Panc1 (cell line): ENCODE data around the gene MIPEP. TPM values are rescaled to one million over a fixed set of nuclear protein-coding genes. Genes with fewer than 3 reads are reported as not detected.

Experiments used
- ATAC-seq: fragments of 200-7000 bp; cut with Tn5 transposase; 2 replicates; pipeline ENCODE4 v1.9.1; 2020; ENCODE audit warnings: mild to moderate bottlenecking, moderate library complexity
- BruUV-seq: library from RNA; stranded (reverse); fragments of 400-500 nt; replicated peaks from 2 replicates; lab custom pipeline; 2021; lab: Mats Ljungman, UMichigan
- CTCF ChIA-PET: fragments of 300-600 bp; sonication (Branson Sonifier 250); formaldehyde crosslinking; loops from one replicate; lab custom pipeline; 2022; ENCODE audit warnings: antibody characterized with exemption; lab: Charles Lee
- POLR2A ChIA-PET: fragments of 300-600 bp; sonication (Branson Sonifier 250); formaldehyde crosslinking; loops from one replicate; lab custom pipeline; 2022; ENCODE audit warnings: antibody characterized with exemption; lab: Charles Lee
- DNase-seq: peaks from one replicate; pipeline ENCODE4 v3.0.0-alpha.2; 2010; ENCODE audit warnings: low read depth, low spot score
- H3K27ac ChIP-seq: 2 replicates; pipeline ENCODE4 v1.5.1; 2011; ENCODE audit warnings: mild to moderate bottlenecking, low read length, inconsistent platforms
- H3K27me3 ChIP-seq: fragments of 200-500 bp; sonication (Bioruptor generic); 2 replicates; pipeline ENCODE4 v1.6.0; 2014; ENCODE audit warnings: low read length, inconsistent platforms; ENCODE audit not compliant: control insufficient read depth, insufficient read depth
- H3K36me3 ChIP-seq: fragments of 200-500 bp; sonication (Bioruptor generic); 2 replicates; pipeline ENCODE4 v1.5.1; 2014; ENCODE audit warnings: inconsistent platforms, mild to moderate bottlenecking, low read length, moderate library complexity; ENCODE audit not compliant: control insufficient read depth, insufficient read depth
- H3K4me1 ChIP-seq: 2 replicates; pipeline ENCODE4 v1.5.1; 2011; ENCODE audit warnings: inconsistent platforms, mild to moderate bottlenecking, low read length, moderate library complexity; ENCODE audit not compliant: control insufficient read depth, insufficient read depth
- H3K4me3 ChIP-seq, 2 experiments: 2 replicates each; pipeline ENCODE4 v1.5.1; 2011 to 2012; ENCODE audit warnings: low read depth in 2 of 2, low read length in 2 of 2, mild to moderate bottlenecking in 2 of 2, inconsistent platforms in 1 of 2, moderate library complexity in 1 of 2
- H3K9me3 ChIP-seq: fragments of 200-500 bp; sonication (Bioruptor generic); 2 replicates; pipeline ENCODE4 v1.5.1; 2014; ENCODE audit warnings: low read depth, mild to moderate bottlenecking, inconsistent platforms, low read length, moderate library complexity; ENCODE audit not compliant: control insufficient read depth, insufficient read depth
- CTCF ChIP-seq: fragments of 450-650 bp; IDR thresholded peaks from 2 replicates; pipeline ENCODE4 v1.5.1; 2017; ENCODE audit warnings: mild to moderate bottlenecking
- POLR2AphosphoS5 ChIP-seq: IDR thresholded peaks from 2 replicates; pipeline ENCODE4 v1.6.1; 2012; ENCODE audit warnings: mild to moderate bottlenecking, low read depth, low read length, moderate library complexity
- SIN3A ChIP-seq: IDR thresholded peaks from 2 replicates; pipeline ENCODE4 v1.6.1; 2012; ENCODE audit warnings: low read depth, mild to moderate bottlenecking, low read length, moderate library complexity, borderline replicate concordance; ENCODE audit not compliant: insufficient read depth
- TCF7L2 ChIP-seq: IDR thresholded peaks from 2 replicates; pipeline ENCODE4 v1.6.1; 2011; ENCODE audit warnings: mild to moderate bottlenecking, low read depth, low read length, inconsistent platforms
- in situ Hi-C: cut with HindIII; loops from 2 replicates; pipeline ENCODE4 v1.10.0; 2016; ENCODE audit warnings: low sequenced_read_pairs, low pct_unique_long_range_greater_than_20kb
- intact Hi-C: fragments of 100-400 bp; cut with micrococcal nuclease; formaldehyde crosslinking; loops from one replicate; pipeline ENCODE4 v1.10.0; 2022; ENCODE audit not compliant: unreplicated experiment
- total RNA-seq: library from RNA; stranded (reverse); gene quantifications from one replicate; pipeline ENCODE4 v1.2.1, GENCODE V29; 2021; ENCODE audit not compliant: unreplicated experiment
- TF ChIP-seq, protein P1 (sequence below), 2 experiments: IDR thresholded peaks; 2 replicates each; pipeline ENCODE4 v1.6.1; 2011 to 2012; ENCODE audit warnings: low read depth in 2 of 2, control low read depth in 1 of 2, low read length in 1 of 2, mild to moderate bottlenecking in 1 of 2, moderate library complexity in 1 of 2; ENCODE audit not compliant: insufficient read depth in 1 of 2

MIPEP gene
- total RNA-seq, 1 experiment from 2014 or later, result 13.8 TPM

- in situ Hi-C loops (no loop called here), intact Hi-C loops (no loop called here)
- POLR2A ChIA-PET, result no interaction called here
- no peaks in the 10 kb centered on the region for H3K4me1 ChIP-seq
- H3K27me3 ChIP-seq, result no peaks in the 10 kb centered on the region
- H3K36me3 ChIP-seq, result no peaks in the 10 kb centered on the region
- DNase-seq (no peak), ATAC-seq (no peak)
- no peak overlapping the region for H3K27ac ChIP-seq
- H3K9me3 ChIP-seq, result no peaks in the 10 kb centered on the region
- TF ChIP-seq POLR2AphosphoS5 (no peak), SIN3A (no peak)
- no TSS peak for BruUV-seq
- CTCF ChIA-PET, result no interaction called here
- H3K4me3 ChIP-seq, result no peak overlapping the region
These were observed 60.3 kb downstream of the MIPEP start for GRCh38 chr13:23828866-23829265.

- H3K27ac ChIP-seq, result no peak overlapping the region
- intact Hi-C loops (no loop called here), in situ Hi-C loops (no loop called here)
- no peaks in the 10 kb centered on the region for H3K36me3 ChIP-seq
- TF ChIP-seq POLR2AphosphoS5, result no peak
- TF ChIP-seq TCF7L2, result no peak
- TF ChIP-seq SIN3A, result no peak
- no peak for TF ChIP-seq CTCF
- TF ChIP-seq, protein P1, sequence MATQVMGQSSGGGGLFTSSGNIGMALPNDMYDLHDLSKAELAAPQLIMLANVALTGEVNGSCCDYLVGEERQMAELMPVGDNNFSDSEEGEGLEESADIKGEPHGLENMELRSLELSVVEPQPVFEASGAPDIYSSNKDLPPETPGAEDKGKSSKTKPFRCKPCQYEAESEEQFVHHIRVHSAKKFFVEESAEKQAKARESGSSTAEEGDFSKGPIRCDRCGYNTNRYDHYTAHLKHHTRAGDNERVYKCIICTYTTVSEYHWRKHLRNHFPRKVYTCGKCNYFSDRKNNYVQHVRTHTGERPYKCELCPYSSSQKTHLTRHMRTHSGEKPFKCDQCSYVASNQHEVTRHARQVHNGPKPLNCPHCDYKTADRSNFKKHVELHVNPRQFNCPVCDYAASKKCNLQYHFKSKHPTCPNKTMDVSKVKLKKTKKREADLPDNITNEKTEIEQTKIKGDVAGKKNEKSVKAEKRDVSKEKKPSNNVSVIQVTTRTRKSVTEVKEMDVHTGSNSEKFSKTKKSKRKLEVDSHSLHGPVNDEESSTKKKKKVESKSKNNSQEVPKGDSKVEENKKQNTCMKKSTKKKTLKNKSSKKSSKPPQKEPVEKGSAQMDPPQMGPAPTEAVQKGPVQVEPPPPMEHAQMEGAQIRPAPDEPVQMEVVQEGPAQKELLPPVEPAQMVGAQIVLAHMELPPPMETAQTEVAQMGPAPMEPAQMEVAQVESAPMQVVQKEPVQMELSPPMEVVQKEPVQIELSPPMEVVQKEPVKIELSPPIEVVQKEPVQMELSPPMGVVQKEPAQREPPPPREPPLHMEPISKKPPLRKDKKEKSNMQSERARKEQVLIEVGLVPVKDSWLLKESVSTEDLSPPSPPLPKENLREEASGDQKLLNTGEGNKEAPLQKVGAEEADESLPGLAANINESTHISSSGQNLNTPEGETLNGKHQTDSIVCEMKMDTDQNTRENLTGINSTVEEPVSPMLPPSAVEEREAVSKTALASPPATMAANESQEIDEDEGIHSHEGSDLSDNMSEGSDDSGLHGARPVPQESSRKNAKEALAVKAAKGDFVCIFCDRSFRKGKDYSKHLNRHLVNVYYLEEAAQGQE (IDR thresholded peaks at IDR 0.05; ENCODE audit: insufficient read depth in 1 of 2, low read depth in 2 of 2, low read length in 1 of 2), result no peak
- BruUV-seq, result no TSS peak
- ChIA-PET CTCF (no interaction called here), POLR2A (no interaction called here)
- H3K4me3 ChIP-seq, result no peak overlapping the region
- DNase-seq, result no peak
- ATAC-seq, result no peak
- no peaks in the 10 kb centered on the region for H3K27me3 ChIP-seq
- no peaks in the 10 kb centered on the region for H3K9me3 ChIP-seq
- H3K4me1 ChIP-seq, result no peaks in the 10 kb centered on the region
These were observed 61.1 kb downstream of the MIPEP start for GRCh38 chr13:23828086-23828485.

GRCh38 chr13:23825179-23825578 is 64.0 kb downstream of the MIPEP start:
- DNase-seq, result no peak
- POLR2A ChIA-PET, result no interaction called here
- CTCF ChIA-PET, result no interaction called here
- ATAC-seq, result no peak
- H3K4me1 ChIP-seq, result no peaks in the 10 kb centered on the region
- no peak for TF ChIP-seq CTCF
- no peak for TF ChIP-seq SIN3A
- TF ChIP-seq, protein P1 (IDR thresholded peaks at IDR 0.05; ENCODE audit: insufficient read depth in 1 of 2, low read depth in 2 of 2, low read length in 1 of 2), result no peak
- TF ChIP-seq POLR2AphosphoS5, result no peak
- TF ChIP-seq TCF7L2, result no peak
- intact Hi-C loops (no loop called here), in situ Hi-C loops (no loop called here)
- no peak overlapping the region for H3K27ac ChIP-seq
- H3K4me3 ChIP-seq, result no peak overlapping the region
- BruUV-seq, result no TSS peak
- H3K9me3 ChIP-seq, result no peaks in the 10 kb centered on the region
- no peaks in the 10 kb centered on the region for H3K36me3 ChIP-seq
- no peaks in the 10 kb centered on the region for H3K27me3 ChIP-seq
